GM19463 (cell line): ENCODE measurements around the gene IL36B.
"Not testable (repeated sequence)": the region's sequence is repeated elsewhere in the genome, so short reads cannot be mapped to it uniquely, and the experiment has no call there.

Experiments used
- ATAC-seq: cut with Tn5 transposase; IDR thresholded peaks from one replicate; pipeline ENCODE4 v1.9.1; 2021; ENCODE audit warnings: mild to moderate bottlenecking, moderate library complexity; ENCODE audit not compliant: unreplicated experiment

The IL36B gene

GRCh38 chr2:113052396-113052917, at the start of gene IL36B:
IL36B (minus strand) TSS chr2:113052867.
- ATAC-seq, result no peak

DNA sequence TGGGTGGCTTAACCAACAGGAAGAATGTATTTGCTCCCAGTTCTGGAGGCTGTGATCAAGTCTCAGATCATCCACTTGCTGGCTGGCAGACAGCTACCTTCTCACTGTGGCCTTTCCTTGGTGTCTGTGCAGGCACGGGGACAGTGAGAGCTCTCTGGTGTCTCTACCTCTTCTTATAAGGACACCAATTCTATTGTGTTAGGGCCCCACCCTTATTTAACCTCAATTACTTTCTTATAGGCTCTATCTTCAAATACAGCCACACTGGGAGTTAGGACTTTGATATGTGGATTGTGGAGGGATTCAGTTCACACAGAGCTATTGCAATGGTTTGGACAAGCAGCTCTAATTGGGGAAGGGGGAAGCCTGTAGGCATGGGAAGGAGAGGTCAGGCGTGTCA, 49.5 kb upstream of the IL36B start:
- no peak for ATAC-seq

DNA sequence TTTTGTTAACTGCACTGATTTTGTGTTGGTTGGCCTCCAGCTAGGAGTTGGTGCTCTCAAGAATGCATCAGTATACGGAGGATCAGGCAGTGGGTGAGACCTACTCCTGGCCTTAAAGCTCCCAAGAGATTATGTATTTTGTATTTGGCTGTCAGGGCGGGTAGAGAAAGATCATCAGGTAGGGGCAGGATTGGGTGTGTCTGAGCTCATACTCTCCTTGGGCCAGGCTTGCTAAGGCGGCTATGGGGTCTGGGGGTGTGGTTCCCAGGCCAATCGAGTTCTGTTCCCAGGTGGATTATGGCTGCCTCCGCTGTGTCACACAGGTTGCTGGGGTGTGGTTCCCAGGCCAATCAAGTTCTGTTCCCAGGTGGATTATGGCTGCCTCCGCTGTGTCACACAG, 45.9 kb upstream of the IL36B start:
- ATAC-seq, result no peak

DNA sequence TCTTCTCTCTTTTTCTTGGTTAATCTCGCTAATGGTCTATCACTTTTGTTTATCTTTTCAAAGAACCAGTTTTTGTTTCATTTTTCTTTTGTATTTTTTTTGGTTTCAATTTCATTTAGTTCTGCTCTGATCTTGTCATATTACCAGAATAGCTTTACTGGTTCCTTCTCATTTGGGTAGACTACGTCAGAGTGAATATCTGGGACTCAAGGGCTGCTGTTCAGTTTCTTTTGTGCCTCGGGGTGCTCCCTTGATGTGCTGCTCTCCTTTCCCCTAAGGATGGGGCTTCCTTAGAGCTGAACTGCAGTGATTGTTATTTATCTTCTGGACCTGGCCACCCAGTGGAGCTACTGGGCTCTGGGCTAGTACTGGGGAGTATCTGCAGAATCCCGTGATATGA, 45.4 kb upstream of the IL36B start:
- ATAC-seq, result peak; percentile 65

GRCh38 chr2:113096842-113097618, 44.4 kb upstream of the IL36B start:
- ATAC-seq, result not testable (repeated sequence)

DNA sequence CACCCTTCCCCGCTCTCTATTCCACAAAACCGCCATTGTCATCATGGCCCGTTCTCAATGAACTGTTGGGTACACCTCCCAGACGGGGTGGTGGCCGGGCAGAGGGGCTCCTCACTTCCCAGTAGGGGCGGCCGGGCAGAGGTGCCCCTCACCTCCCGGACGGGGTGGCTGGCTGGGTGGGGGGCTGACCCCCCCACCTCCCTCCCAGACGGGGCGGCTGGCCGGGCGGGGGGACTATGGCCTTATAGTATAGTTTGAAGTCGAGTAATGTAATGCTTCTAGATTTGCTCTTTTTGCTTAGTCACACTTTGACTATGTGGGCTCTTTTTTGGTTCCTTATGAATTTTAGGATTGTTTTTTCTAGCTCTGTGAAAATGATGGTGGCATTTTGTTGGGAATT, 43.6 kb upstream of the IL36B start:
- not testable (repeated sequence) for ATAC-seq

- ATAC-seq, result no peak
Observed at GRCh38 chr2:113093613-113093977, 40.9 kb upstream of the IL36B start.

DNA sequence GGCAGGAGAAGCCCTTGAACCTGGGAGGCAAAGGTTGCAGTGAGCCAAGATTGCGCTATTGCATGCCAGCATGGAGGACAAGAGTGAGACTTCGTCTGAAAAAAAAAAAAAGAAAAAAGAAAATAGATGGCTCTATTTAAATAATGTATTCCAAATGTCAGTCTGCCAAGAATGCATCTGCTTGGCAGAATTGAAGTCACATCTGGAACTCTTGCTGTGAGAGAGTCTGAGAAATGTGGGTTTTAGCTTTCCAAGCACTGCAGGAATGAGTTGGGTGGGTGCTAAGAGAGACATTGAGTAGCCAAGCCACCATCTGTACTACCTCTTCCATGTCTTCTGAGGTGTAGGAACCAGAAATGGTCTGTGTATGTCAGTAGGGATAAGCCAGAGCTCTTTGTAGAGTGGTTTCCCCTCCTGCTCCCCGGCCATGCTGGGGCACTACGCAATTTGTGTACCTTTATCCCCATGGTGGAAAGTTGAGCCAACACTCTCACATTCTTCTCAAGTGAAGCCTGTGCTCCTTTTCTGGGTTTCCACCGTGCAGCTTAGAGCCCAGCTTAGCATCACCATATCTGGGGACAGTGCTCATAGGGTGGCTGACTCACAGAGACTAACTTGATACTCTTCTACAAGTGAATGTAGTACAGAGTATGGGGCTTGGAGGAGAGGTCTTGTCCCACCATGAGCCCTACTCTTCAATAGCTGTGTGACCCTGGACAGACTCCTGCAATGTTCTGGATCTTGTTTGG, 40.4 kb upstream of the IL36B start:
- no peak for ATAC-seq

DNA sequence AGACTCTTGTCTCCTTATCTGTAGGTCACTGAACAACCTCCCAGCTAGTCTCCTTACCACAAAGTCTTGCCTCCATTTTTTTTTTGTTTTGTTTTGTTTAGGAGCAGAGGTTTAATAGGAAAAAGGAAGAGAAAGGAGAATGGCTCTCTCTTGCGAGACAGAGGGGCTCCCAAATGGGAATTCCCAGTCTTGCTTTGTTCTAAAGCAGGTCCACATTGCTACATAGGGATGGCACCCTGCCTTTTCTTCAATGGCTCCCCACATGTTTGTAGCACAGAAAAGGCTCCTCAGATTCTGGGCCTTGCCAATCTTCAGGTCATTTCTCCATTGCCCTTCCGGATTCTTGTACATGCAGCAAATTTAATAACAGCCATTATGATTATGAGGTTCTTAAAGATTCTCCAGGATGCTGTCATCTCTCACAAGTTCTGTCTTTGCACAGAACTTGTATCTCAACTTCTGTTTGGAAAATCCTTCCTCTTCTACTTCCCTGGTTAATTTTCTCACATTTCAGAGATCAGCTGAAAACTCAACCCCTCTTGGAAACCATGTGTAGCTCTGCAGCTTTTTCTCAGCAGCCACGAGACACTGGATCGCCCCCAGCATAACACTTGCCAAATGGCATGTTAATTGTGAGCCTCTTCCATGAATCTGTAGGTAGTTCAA, 38.7 kb upstream of the IL36B start:
- no peak for ATAC-seq

DNA sequence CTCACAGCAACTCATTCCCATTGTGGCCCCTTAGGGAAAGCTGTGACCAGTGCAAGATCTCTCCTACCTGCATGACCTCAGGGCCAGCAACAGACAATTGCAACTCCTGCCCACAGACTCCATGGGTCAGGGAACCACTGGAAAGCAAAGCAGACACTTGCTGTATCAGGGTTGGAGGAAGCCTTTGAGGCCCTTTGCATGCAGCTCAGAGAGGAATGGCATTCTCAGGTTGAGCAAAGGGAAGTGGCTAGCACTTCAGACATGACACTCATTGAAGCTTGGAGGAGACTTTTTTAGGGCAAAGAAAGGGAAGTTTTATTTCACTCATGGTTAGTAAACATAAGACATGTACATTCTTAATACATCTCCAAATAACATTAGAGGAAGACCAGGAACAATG, 37.2 kb upstream of the IL36B start:
- no peak for ATAC-seq

DNA sequence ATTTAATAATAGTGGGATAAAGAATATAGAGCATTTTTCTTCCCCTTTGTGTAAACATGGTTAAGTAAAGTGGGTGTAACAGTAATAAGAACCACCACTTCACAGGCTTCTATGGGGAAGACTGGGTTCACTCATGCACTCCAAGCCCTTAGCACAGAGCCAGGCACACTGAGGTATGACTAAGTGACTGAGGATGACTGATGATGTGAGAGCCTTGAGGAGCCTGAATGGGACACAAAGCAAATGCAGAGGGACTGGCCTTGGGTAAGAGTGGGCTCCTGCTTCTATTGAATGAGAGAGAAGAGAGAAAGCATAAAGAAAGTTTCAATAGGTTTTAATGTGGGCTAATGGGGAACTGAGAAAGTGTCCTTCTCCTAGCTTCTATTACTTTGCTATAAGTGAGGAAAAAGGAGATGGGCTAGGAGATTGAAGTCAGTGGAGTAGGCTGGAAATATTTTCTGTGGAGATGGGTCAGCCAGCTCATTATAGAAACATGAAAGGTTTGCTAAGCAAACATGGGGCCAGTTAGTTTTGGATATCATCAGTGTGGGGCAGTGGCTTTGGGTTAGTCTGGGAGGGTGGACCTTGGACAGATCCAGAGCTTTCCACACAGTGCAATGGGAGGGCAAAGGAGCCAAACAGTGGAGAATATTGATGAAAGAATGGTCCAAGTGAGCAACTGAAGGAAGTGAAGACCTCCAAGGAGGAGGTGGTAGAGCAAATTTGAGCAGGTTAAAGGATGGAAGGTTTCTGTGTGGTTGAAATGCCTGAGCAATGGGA, 35.7 kb upstream of the IL36B start:
- ATAC-seq, result no peak

- ATAC-seq, result no peak
Observed at GRCh38 chr2:113085542-113085941, 32.9 kb upstream of the IL36B start.

DNA sequence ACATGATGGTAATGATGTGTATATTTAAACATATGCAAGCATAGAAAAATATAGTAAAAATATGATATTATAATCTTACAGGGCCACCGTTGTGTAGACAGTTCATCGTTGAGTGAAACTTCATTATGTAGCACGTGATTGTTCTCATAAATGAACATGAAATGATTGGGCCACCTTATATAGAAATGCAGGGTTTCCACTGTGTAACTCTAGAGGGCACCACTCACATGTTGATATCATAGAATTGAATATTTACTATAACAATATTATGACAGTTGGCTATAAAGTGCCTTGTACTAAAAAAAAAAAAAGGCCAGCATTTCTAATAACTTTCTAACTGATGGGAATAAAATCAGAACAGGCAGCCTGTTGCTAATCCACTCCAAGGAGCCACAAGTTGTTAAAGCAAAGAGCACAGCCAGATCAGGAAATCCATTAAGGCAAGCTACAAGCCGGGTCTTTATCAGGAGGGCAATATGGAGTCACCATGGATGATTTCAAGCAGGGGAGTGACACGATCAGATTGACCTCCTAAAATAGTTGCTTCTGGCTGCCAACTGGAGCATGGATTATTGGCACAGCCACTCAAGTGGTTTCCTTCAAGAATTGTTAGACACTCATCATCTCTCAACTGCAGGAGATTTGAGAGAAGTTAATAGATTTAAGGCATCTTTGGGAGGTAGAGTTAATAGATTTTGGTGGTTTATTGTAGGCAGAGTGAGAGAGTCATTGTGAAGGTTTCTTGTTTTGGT, 31.8 kb upstream of the IL36B start:
- ATAC-seq, result no peak

GRCh38 chr2:113083296-113083695, 30.6 kb upstream of the IL36B start:
- no peak for ATAC-seq

- ATAC-seq, result no peak
Observed at GRCh38 chr2:113081488-113082210, 29.0 kb upstream of the IL36B start.

- no peak for ATAC-seq
Observed at GRCh38 chr2:113080134-113080533, 27.5 kb upstream of the IL36B start.

- ATAC-seq, result no peak
Observed at GRCh38 chr2:113079131-113079530, 26.5 kb upstream of the IL36B start.

DNA sequence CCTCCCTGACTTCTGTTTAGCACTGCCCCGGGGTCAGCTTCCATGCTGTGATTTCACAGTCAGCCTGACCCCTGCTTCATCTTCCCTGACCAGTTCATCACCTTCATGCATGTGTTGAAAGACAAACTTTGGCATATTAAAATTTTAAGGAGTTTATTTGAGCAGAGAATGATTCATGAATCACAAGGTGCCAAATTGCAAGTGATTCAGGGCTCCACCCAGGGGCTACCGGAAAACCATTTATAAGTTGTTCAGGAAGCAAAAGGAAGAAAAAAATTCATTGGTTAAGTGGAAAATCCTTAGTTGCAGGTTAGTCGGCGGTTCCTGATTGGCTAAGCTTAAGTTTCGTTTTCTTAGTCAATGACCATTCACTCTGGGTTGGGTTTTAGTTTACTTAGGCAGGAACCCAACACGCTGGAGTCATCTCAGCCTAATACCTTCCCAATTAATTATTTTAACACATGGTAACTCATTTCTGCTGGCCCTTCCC, 25.7 kb upstream of the IL36B start:
- ATAC-seq, result no peak

DNA sequence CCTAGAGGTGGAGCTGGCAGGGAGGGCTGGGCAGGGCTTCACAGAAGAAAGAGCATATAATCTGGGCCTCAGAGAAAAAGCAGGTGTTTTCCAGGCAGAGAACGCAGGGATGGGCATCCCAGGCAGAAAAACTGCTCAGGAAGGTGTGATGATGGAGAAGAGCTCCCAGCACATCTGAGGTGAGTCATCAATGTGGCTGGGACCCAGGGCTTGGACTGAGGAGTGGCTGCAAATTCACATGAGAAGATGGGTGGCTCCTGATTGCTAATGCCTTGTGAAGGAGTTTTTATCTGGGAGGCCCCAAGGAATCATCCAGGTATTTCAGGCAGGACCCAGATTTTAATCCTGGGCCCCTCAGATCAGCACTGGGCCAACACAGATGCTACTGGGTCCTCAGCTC, 25.3 kb upstream of the IL36B start:
- ATAC-seq, result no peak
